GM12878 (cell line): Measurements from ENCODE around the gene CHMP4A. TPM values are rescaled to one million over a fixed set of nuclear protein-coding genes. Genes with fewer than 3 reads are reported as not detected.

Experiments
- ATAC-seq: fragments of 200-7000 bp; cut with Tn5 transposase; 3 replicates; pipeline ENCODE4 v1.9.1; 2020; ENCODE audit warnings: mild to moderate bottlenecking, moderate library complexity
- BruUV-seq: library from RNA; stranded (reverse); fragments of 400-500 nt; replicated peaks from 2 replicates; lab custom pipeline; 2021; lab: Mats Ljungman, UMichigan
- CTCF ChIA-PET: fragments of 300-600 bp; sonication (Branson Sonifier 250); formaldehyde crosslinking; extraction: SDS; loops from one replicate; lab custom pipeline; 2021; ENCODE audit warnings: inconsistent platforms; lab: Yijun Ruan, JAX
- POLR2A ChIA-PET: fragments of 350-600 bp; formaldehyde crosslinking; extraction: SDS; loops from one replicate; lab custom pipeline; 2021; ENCODE audit warnings: inconsistent platforms; lab: Charles Lee
- RAD21 ChIA-PET: fragments of 300-600 bp; sonication (Branson Sonifier 250); formaldehyde crosslinking; loops from one replicate; lab custom pipeline; 2023; ENCODE audit warnings: antibody characterized with exemption; ENCODE audit not compliant: unreplicated experiment; lab: Charles Lee
- SMC1A ChIA-PET: fragments of 300-600 bp; sonication (Branson Sonifier 250); formaldehyde crosslinking; loops from one replicate; lab custom pipeline; 2023; ENCODE audit not compliant: unreplicated experiment, uncharacterized antibody; lab: Charles Lee
- DNase-seq: peaks from one replicate; pipeline ENCODE4 v3.0.0-alpha.2; 2011; ENCODE audit warnings: low read depth, low spot score
- FAIRE-seq: peaks from 3 replicates; lab custom pipeline; 2011; peaks lifted over from hg19 to GRCh38; lab: Jason Lieb, UNC
- H2AFZ ChIP-seq: 2 replicates; pipeline ENCODE4 v1.6.0; 2011; ENCODE audit warnings: low read depth, low read length, control low read depth; ENCODE audit not compliant: control insufficient read depth
- H3K27ac ChIP-seq: 2 replicates; pipeline ENCODE4 v1.5.1; 2011; ENCODE audit warnings: control low read depth; ENCODE audit not compliant: control insufficient read depth, insufficient read depth
- H3K27me3 ChIP-seq, 2 experiments: replicated peaks in 1 of 2; 2 replicates each; pipeline versions ENCODE4 v1.6.0 to v1.6.1; 2011; ENCODE audit warnings: low read length in 1 of 2; ENCODE audit not compliant: control insufficient read depth in 2 of 2, insufficient read depth in 2 of 2
- H3K36me3 ChIP-seq, 2 experiments: 2 replicates each; pipeline ENCODE4 v1.5.1; 2011; ENCODE audit warnings: low read length in 1 of 2; ENCODE audit not compliant: control insufficient read depth in 2 of 2, insufficient read depth in 2 of 2
- H3K4me1 ChIP-seq: 2 replicates; pipeline ENCODE4 v1.6.1; 2011; ENCODE audit warnings: mild to moderate bottlenecking, low read length, moderate library complexity, mixed read lengths; ENCODE audit not compliant: control insufficient read depth, insufficient read depth
- H3K4me2 ChIP-seq: 2 replicates; pipeline ENCODE4 v1.6.0; 2011; ENCODE audit warnings: control low read depth; ENCODE audit not compliant: control insufficient read depth, insufficient read depth
- H3K4me3 ChIP-seq: fragments of 200-600 bp; sonication (generic); 2 replicates; pipeline ENCODE4 v1.5.1; 2016
- H3K79me2 ChIP-seq: 2 replicates; pipeline ENCODE4 v1.6.0; 2011; ENCODE audit warnings: low read length; ENCODE audit not compliant: control insufficient read depth, insufficient read depth
- H3K9ac ChIP-seq: 2 replicates; pipeline ENCODE4 v1.8.0; 2011; ENCODE audit warnings: low read length, control low read depth, mixed read lengths; ENCODE audit not compliant: control insufficient read depth, insufficient read depth
- H3K9me3 ChIP-seq: replicated peaks from 3 replicates; pipeline ENCODE4 v1.5.1; 2011; ENCODE audit warnings: mild to moderate bottlenecking, low read length; ENCODE audit not compliant: control insufficient read depth, insufficient read depth
- H4K20me1 ChIP-seq: 2 replicates; pipeline ENCODE4 v1.6.0; 2011; ENCODE audit not compliant: control insufficient read depth, insufficient read depth
- CTCF ChIP-seq, 3 experiments: IDR thresholded peaks in 2 of 3; conservative IDR thresholded peaks in 1 of 3; 2 replicates each; pipeline ENCODE4 v1.5.1; 2011; ENCODE audit warnings: low read depth in 3 of 3, low read length in 3 of 3, mild to moderate bottlenecking in 3 of 3, control low read depth in 2 of 3, moderate library complexity in 2 of 3, inconsistent platforms in 1 of 3, mixed read lengths in 1 of 3; ENCODE audit not compliant: control insufficient read depth in 2 of 3, insufficient read depth in 1 of 3; ENCODE audit errors: extremely low read depth in 1 of 3
- EZH2 ChIP-seq: IDR thresholded peaks from 2 replicates; pipeline ENCODE4 v1.6.1; 2012; ENCODE audit warnings: low read depth, mild to moderate bottlenecking, control low read depth, inconsistent platforms, low read length, borderline replicate concordance; ENCODE audit not compliant: control insufficient read depth
- HDAC2 ChIP-seq: fragments of 200-600 bp; sonication (generic); IDR thresholded peaks from 2 replicates; pipeline ENCODE4 v1.6.1; 2017
- IRF4 ChIP-seq: IDR thresholded peaks from 2 replicates; pipeline ENCODE4 v1.6.1; 2011; ENCODE audit warnings: low read depth, low read length
- MEF2B ChIP-seq: fragments of 450-650 bp; IDR thresholded peaks from 2 replicates; pipeline ENCODE4 v1.6.1; 2018; ENCODE audit warnings: mild to moderate bottlenecking, moderate library complexity; ENCODE audit not compliant: partially characterized antibody, poor library complexity, severe bottlenecking
- NFYB ChIP-seq: IDR thresholded peaks from 2 replicates; pipeline ENCODE4 v1.6.1; 2011; ENCODE audit warnings: low read depth, mild to moderate bottlenecking, low read length, improper control_type of control experiment, moderate library complexity; ENCODE audit not compliant: insufficient read depth
- POLR2A ChIP-seq: IDR thresholded peaks from 2 replicates; pipeline ENCODE4 v1.6.1; 2011; ENCODE audit warnings: low read depth, mild to moderate bottlenecking, low read length
- POLR2AphosphoS2 ChIP-seq: IDR thresholded peaks from 2 replicates; pipeline ENCODE4 v1.6.1; 2011; ENCODE audit warnings: low read depth, mild to moderate bottlenecking, low read length, improper control_type of control experiment, moderate library complexity
- RCOR1 ChIP-seq: conservative IDR thresholded peaks from 2 replicates; pipeline ENCODE4 v1.6.1; 2012; ENCODE audit warnings: low read depth, low read length, improper control_type of control experiment
- SRF ChIP-seq, 2 experiments: IDR thresholded peaks; 2 replicates each; pipeline ENCODE4 v1.6.1; 2011; ENCODE audit warnings: low read depth in 2 of 2, low read length in 2 of 2, mild to moderate bottlenecking in 1 of 2, moderate library complexity in 1 of 2
- TCF3 ChIP-seq: IDR thresholded peaks from 2 replicates; pipeline ENCODE4 v1.6.1; 2012; ENCODE audit warnings: low read depth, mild to moderate bottlenecking, low read length, borderline replicate concordance; ENCODE audit not compliant: insufficient read depth
- ZBTB40 ChIP-seq: fragments of 450-650 bp; IDR thresholded peaks from 2 replicates; pipeline ENCODE4 v1.6.1; 2016; ENCODE audit warnings: mild to moderate bottlenecking, moderate library complexity, borderline replicate concordance
- ZSCAN29 ChIP-seq: fragments of 450-650 bp; IDR thresholded peaks from 2 replicates; pipeline ENCODE4 v1.6.1; 2017; ENCODE audit warnings: mild to moderate bottlenecking, moderate library complexity
- WGBS: methylation state at CpG from one replicate; pipeline ENCODE4 v1.1.6; 2016; ENCODE audit warnings: low lambda C conversion rate; ENCODE audit not compliant: insufficient replicate concordance, insufficient coverage; ENCODE audit errors: missing lambda C conversion rate; 5-methylcytosine and 5-hydroxymethylcytosine counted together
- in situ Hi-C: fragments of 300-500 bp; cut with MboI; formaldehyde crosslinking; loops from 9 replicates; pipeline ENCODE4 v1.14.3; 2018; ENCODE audit warnings: mixed read lengths
- intact Hi-C: fragments of 100-400 bp; cut with micrococcal nuclease; formaldehyde crosslinking; loops from one replicate; pipeline ENCODE4 v1.14.2; 2022; ENCODE audit not compliant: unreplicated experiment
- polyA plus RNA-seq, 11 experiments: library from polyadenylated mRNA; depleted of rRNA in 4 of 11; unstranded in 6 of 11; stranded (reverse) in 5 of 11; fragments of >200 nt; fragmentation: Nextera tagmentation in 4 of 11; fragmentation: Illumina TruSeq in 1 of 11; extraction: Ambion mirVana in 4 of 11; extraction: Trizol in 1 of 11; gene quantifications; 1 replicate in 1 of 11; 2 replicates in 10 of 11; pipeline versions ENCODE4 v1.2.1 to v1.2.3, GENCODE V29; 2011 to 2016; ENCODE audit warnings: inconsistent platforms in 2 of 11, missing spikeins in 2 of 11, low read depth in 1 of 11
- total RNA-seq, 4 experiments: library from RNA; depleted of rRNA in 3 of 4; stranded (reverse); fragments of >200 nt in 3 of 4; fragmentation: Illumina TruSeq in 1 of 4; extraction: Trizol in 1 of 4; gene quantifications; 2 replicates each; pipeline versions ENCODE4 v1.2.1 to v1.2.3, GENCODE V29; 2013 to 2021

The CHMP4A gene
- total and polyA plus RNA-seq, 10 of the 15 experiments (the other 5 are each of a cell fraction or from before 2014, with no cell fraction given): 35.5 to 151 (median 84.7) TPM

- Histone ChIP-seq H3K79me2 (peaks cover 35% of the 10 kb centered on the region), H3K4me2 (no peak overlapping the region), H4K20me1 (no peaks in the 10 kb centered on the region), H3K36me3 (peaks cover 11 to 50% of the 10 kb centered on the region in 2 experiments), H3K27me3 (no peaks in the 10 kb centered on the region), H2AFZ (no peak overlapping the region), H3K9me3 (no peaks in the 10 kb centered on the region)
- in situ Hi-C loops: no loop called here
- SMC1A ChIA-PET: interaction anchor here (0.6 to 2.8 kb wide), 8 partner anchors 16 to 188 kb away, joined by 3 to 12 read pairs (median 4); partner anchors contain the start of genes CHMP4A, IPO4 and MDP1
- no peak for ATAC-seq
- intact Hi-C loops: no loop called here
- RAD21 ChIA-PET: interaction anchor here (1.1 to 1.3 kb wide), 2 partner anchors 61 to 73 kb away, joined by 3 read pairs; no protein-coding TSS in a partner anchor
- POLR2A ChIA-PET: interaction anchor here (1.4 to 1.9 kb wide), 4 partner anchors 11 to 74 kb away, joined by 3 to 8 read pairs (median 6); partner anchors contain the start of genes IRF9 and MDP1
- BruUV-seq: no TSS peak
- TF ChIP-seq ZSCAN29: no peak
- TF ChIP-seq MEF2B: no peak
- TF ChIP-seq TCF3: no peak
- no peak for TF ChIP-seq CTCF (IDR thresholded peaks at IDR 0.05 in 2 of 3, conservative IDR thresholded peaks at IDR 0.05 in 1 of 3; ENCODE audit: control insufficient read depth in 2 of 3, extremely low read depth in 1 of 3, insufficient read depth in 1 of 3, low read depth in 3 of 3, low read length in 3 of 3)
- no peak for TF ChIP-seq HDAC2
- no peak for TF ChIP-seq POLR2AphosphoS2
- no peak for TF ChIP-seq POLR2A
- TF ChIP-seq SRF (IDR thresholded peaks at IDR 0.05; ENCODE audit: low read depth in 2 of 2, low read length in 2 of 2): no peak
- TF ChIP-seq ZBTB40: no peak
- TF ChIP-seq IRF4: no peak
- TF ChIP-seq EZH2: no peak
- no peak for TF ChIP-seq RCOR1
- TF ChIP-seq NFYB: no peak
- TF ChIP-seq, all 136 proteins: peak for 0
- CTCF ChIA-PET: interaction anchor here (0.7 to 3.0 kb wide), 9 partner anchors 20 to 128 kb away, joined by 3 to 11 read pairs (median 6); partner anchors contain the start of genes CHMP4A, CIDEB and MDP1
- H3K4me1 ChIP-seq: peaks cover 15% of the 10 kb centered on the region
- FAIRE-seq (no peak), DNase-seq (no peak)
- H3K4me3 ChIP-seq: no peak overlapping the region
- no peak overlapping the region for H3K9ac ChIP-seq
- no peak overlapping the region for H3K27ac ChIP-seq
- WGBS: 91% methylated on average over 5 of the region's 5 CpGs
Measured at GRCh38 chr14:24235804-24236688, 22.8 kb upstream of the CHMP4A start.
